HepG2 (cell line): ENCODE data around the gene CCDC57. TPM values are rescaled to one million over a fixed set of nuclear protein-coding genes. Genes with fewer than 3 reads are reported as not detected.

ENCODE experiments used
- ATF7 ChIP-seq, 2 experiments: fragments of 450-650 bp in 1 of 2; sonication (generic) in 1 of 2; formaldehyde crosslinking in 1 of 2; IDR thresholded peaks; 2 replicates each; pipeline versions ENCODE4 v1.4.0 to v1.6.1; 2016 to 2020; ENCODE audit warnings: antibody characterized with exemption in 1 of 2, mild to moderate bottlenecking in 1 of 2, missing genetic modification reagents in 1 of 2
- ATF7-NPFF ChIP-seq: sonication (generic); formaldehyde crosslinking; IDR thresholded peaks from 2 replicates; pipeline ENCODE4 v1.8.1; 2023; ENCODE audit warnings: mild to moderate bottlenecking, low read depth, missing genetic modification reagents, moderate library complexity
- DNMT3B ChIP-seq: conservative IDR thresholded peaks from 2 replicates; pipeline ENCODE4 v1.6.1; 2016; ENCODE audit warnings: missing biosample characterization, control low read depth
- DR1 ChIP-seq: sonication (generic); formaldehyde crosslinking; IDR thresholded peaks from 2 replicates; pipeline ENCODE4 v1.8.0; 2021; ENCODE audit warnings: mild to moderate bottlenecking, missing genetic modification reagents, inconsistent platforms
- HNRNPH1 ChIP-seq: fragments of 200-400 bp; formaldehyde crosslinking; optimal IDR thresholded peaks from 2 replicates; pipeline ENCODE3; 2017; ENCODE audit warnings: mild to moderate bottlenecking, low read depth, low read length
- HNRNPUL1 ChIP-seq: fragments of 200-400 bp; formaldehyde crosslinking; IDR thresholded peaks from 2 replicates; pipeline ENCODE4 v1.6.1; 2017; ENCODE audit warnings: low read depth, mild to moderate bottlenecking, low read length, moderate library complexity
- KLF16 ChIP-seq, 2 experiments: sonication (generic) in 1 of 2; formaldehyde crosslinking in 1 of 2; IDR thresholded peaks; 2 replicates each; pipeline versions ENCODE4 v1.6.1 to v1.8.0; 2016 to 2023; ENCODE audit warnings: missing genetic modification reagents in 2 of 2, missing compliant biosample characterization in 1 of 2
- MYC ChIP-seq: sonication (generic); formaldehyde crosslinking; IDR thresholded peaks from 2 replicates; pipeline ENCODE4 v1.9.0; 2021; ENCODE audit warnings: missing genetic modification reagents, borderline replicate concordance
- NR0B2 ChIP-seq: sonication (generic); formaldehyde crosslinking; IDR thresholded peaks from 2 replicates; pipeline ENCODE4 v1.4.0; 2020; ENCODE audit warnings: mild to moderate bottlenecking, missing genetic modification reagents
- NRL ChIP-seq: sonication (generic); formaldehyde crosslinking; IDR thresholded peaks from 2 replicates; pipeline ENCODE4 v1.5.0; 2020; ENCODE audit warnings: missing genetic modification reagents, mild to moderate bottlenecking, moderate library complexity, borderline replicate concordance
- PHF8 ChIP-seq: sonication (generic); formaldehyde crosslinking; IDR thresholded peaks from 2 replicates; pipeline ENCODE4 v1.5.0; 2020; ENCODE audit warnings: missing genetic modification reagents
- RFX5 ChIP-seq: IDR thresholded peaks from 2 replicates; pipeline ENCODE4 v1.6.1; 2011; ENCODE audit warnings: low read depth, low read length, improper control_type of control experiment
- SMAD3 ChIP-seq: sonication (generic); formaldehyde crosslinking; IDR thresholded peaks from 2 replicates; pipeline ENCODE4 v1.4.0; 2020; ENCODE audit warnings: missing genetic modification reagents
- STAT6 ChIP-seq: sonication (generic); formaldehyde crosslinking; IDR thresholded peaks from 2 replicates; pipeline ENCODE4 v1.4.0; 2020; ENCODE audit warnings: missing genetic modification reagents, mild to moderate bottlenecking, borderline replicate concordance
- ZNF142 ChIP-seq: sonication (generic); formaldehyde crosslinking; IDR thresholded peaks from 2 replicates; pipeline ENCODE4 v1.4.0; 2020; ENCODE audit warnings: missing genetic modification reagents
- ZNF326 ChIP-seq: sonication (generic); formaldehyde crosslinking; IDR thresholded peaks from 2 replicates; pipeline ENCODE4 v1.4.0; 2020; ENCODE audit warnings: missing genetic modification reagents, borderline replicate concordance
- ZNF383 ChIP-seq: sonication (generic); formaldehyde crosslinking; IDR thresholded peaks from 2 replicates; pipeline ENCODE4 v1.4.0; 2020; ENCODE audit warnings: missing genetic modification reagents, mild to moderate bottlenecking, borderline replicate concordance
- ZNF430 ChIP-seq: sonication (generic); formaldehyde crosslinking; IDR thresholded peaks from 2 replicates; pipeline ENCODE4 v1.9.0; 2021; ENCODE audit warnings: mild to moderate bottlenecking, missing genetic modification reagents
- ZNF713 ChIP-seq: sonication (generic); formaldehyde crosslinking; IDR thresholded peaks from 2 replicates; pipeline ENCODE4 v1.4.0; 2020; ENCODE audit warnings: mild to moderate bottlenecking, missing genetic modification reagents
- ZSCAN12 ChIP-seq: sonication (generic); formaldehyde crosslinking; IDR thresholded peaks from 2 replicates; pipeline ENCODE4 v1.9.0; 2021; ENCODE audit warnings: mild to moderate bottlenecking, missing genetic modification reagents
- polyA plus RNA-seq, 8 experiments: library from polyadenylated mRNA; depleted of rRNA in 3 of 8; stranded (reverse) in 7 of 8; unstranded in 1 of 8; fragments of >200 nt; fragmentation: Illumina TruSeq in 4 of 8; extraction: Trizol in 4 of 8; gene quantifications; 2 replicates each; pipeline versions ENCODE4 v1.2.1 to v1.2.3, GENCODE V29; 2011 to 2016; ENCODE audit warnings: low read depth in 4 of 8, missing spikeins in 1 of 8, mixed read lengths in 1 of 8; ENCODE audit not compliant: insufficient read depth in 1 of 8
- total RNA-seq, 5 experiments: library from RNA; depleted of rRNA; stranded (reverse); fragments of >200 nt; fragmentation: Illumina TruSeq; extraction: Trizol; gene quantifications; 2 replicates each; pipeline ENCODE4 v1.2.3, GENCODE V29; 2016; ENCODE audit warnings: low read depth in 1 of 5

CCDC57 gene
- total and polyA plus RNA-seq, 2 of the 13 experiments (the other 11 are each of a cell fraction or from before 2014, with no cell fraction given): 59.3 to 59.9 TPM

- 0 out of 2 replicates have a peak, but pooled peaks have one; percentile 43 for TF ChIP-seq ZSCAN12
- TF ChIP-seq HNRNPUL1: no peak
- peak in 1 of 2 experiments; percentile 77; a peak in 2 of 4 replicates for TF ChIP-seq KLF16 (CRISPR knock-in tag; IDR thresholded peaks at IDR 0.05)
- TF ChIP-seq STAT6: peak; percentile 86
- TF ChIP-seq HNRNPH1: no peak
- TF ChIP-seq PHF8 (CRISPR knock-in tag): peak; percentile 52
- no peak for TF ChIP-seq NR0B2
- TF ChIP-seq SMAD3 (CRISPR knock-in tag): peak; percentile 82
- peak; percentile 33; the same call in 1 of the 2 replicates for TF ChIP-seq DR1 (CRISPR knock-in tag)
- peak; percentile 97 for TF ChIP-seq ZNF430 (CRISPR knock-in tag)
- TF ChIP-seq NRL (CRISPR knock-in tag): peak; percentile 95
- TF ChIP-seq ATF7-NPFF (CRISPR knock-in tag): peak; percentile 89
- peak; percentile 95 for TF ChIP-seq MYC (CRISPR knock-in tag)
- no peak for TF ChIP-seq ZNF713 (CRISPR knock-in tag)
- TF ChIP-seq ATF7 (IDR thresholded peaks at IDR 0.05): no peak
- TF ChIP-seq ATF7 (CRISPR knock-in tag; IDR thresholded peaks at IDR 0.05): no peak
- TF ChIP-seq ZNF142 (CRISPR knock-in tag): peak; percentile 83; the same call in 1 of the 2 replicates
- peak; percentile 84 for TF ChIP-seq RFX5
- TF ChIP-seq ZNF383 (CRISPR knock-in tag): no peak
- TF ChIP-seq ZNF326 (CRISPR knock-in tag): no peak; the same call in 1 of the 2 replicates
- no peak for TF ChIP-seq DNMT3B (CRISPR knock-in tag)
Measured at GRCh38 chr17:82103553-82104451, 108.8 kb downstream of the CCDC57 start (continued).
